ENCODE results near the gene RNF220.

GRCh38 chr1:44655609-44656008 lies 250.6 kb downstream of the RNF220 start:
- TF ChIP-seq CTCF (optimal IDR thresholded peaks at IDR 0.05 in 1 of 3, IDR thresholded peaks at IDR 0.05 in 1 of 3, conservative IDR thresholded peaks at IDR 0.05 in 1 of 3; ENCODE audit: extremely low read depth in 1 of 3, insufficient read depth in 2 of 3, low read length in 3 of 3): peak; percentile 79 to 82 (median 80)
- no peak for TF ChIP-seq EZH2 (IDR thresholded peaks at IDR 0.05; ENCODE audit: low read length)
